Uterus (tissue), 4 donors: ENCODE results near the gene SLAMF6. TPM values are rescaled to one million over a fixed set of nuclear protein-coding genes. Genes with fewer than 3 reads are reported as not detected.

Experiments used
- DNase-seq, 2 donors: peaks; one replicate each; pipeline ENCODE4 v3.0.0-alpha.2; 2019 to 2020
- H3K27ac ChIP-seq, 2 donors: fragments of 200-600 bp; sonication (generic); 1 replicate in 1 of 2; 2 replicates in 1 of 2; pipeline ENCODE4 v1.5.1; 2016 to 2018
- H3K27me3 ChIP-seq, 2 donors: fragments of 200-600 bp; sonication (generic); one replicate each; pipeline ENCODE4 v1.5.1; 2018 to 2019; ENCODE audit warnings: control low read depth in 1 of 2
- H3K36me3 ChIP-seq, 2 donors: fragments of 200-600 bp; sonication (generic); one replicate each; pipeline ENCODE4 v1.5.1; 2019; ENCODE audit warnings: control low read depth in 1 of 2
- H3K4me1 ChIP-seq, 2 donors: fragments of 200-600 bp; sonication (generic); one replicate each; pipeline ENCODE4 v1.5.1; 2018 to 2019; ENCODE audit warnings: control low read depth in 1 of 2
- H3K4me3 ChIP-seq, 2 donors: fragments of 200-600 bp; sonication (generic); 1 replicate in 1 of 2; 2 replicates in 1 of 2; pipeline ENCODE4 v1.5.1; 2018 to 2019; ENCODE audit warnings: mild to moderate bottlenecking in 1 of 2
- H3K9me3 ChIP-seq, 2 donors: fragments of 200-600 bp; sonication (generic); one replicate each; pipeline ENCODE4 v1.5.1; 2019; ENCODE audit warnings: control low read depth in 1 of 2
- CTCF ChIP-seq, 4 experiments: fragments of 200-600 bp in 2 of 4; fragments of 450-650 bp in 2 of 4; sonication (generic) in 2 of 4; IDR thresholded peaks; one replicate each; pipeline ENCODE4 v1.5.1; 2016 to 2019; ENCODE audit warnings: antibody characterized with exemption in 4 of 4, mild to moderate bottlenecking in 2 of 4, moderate library complexity in 1 of 4
- POLR2A ChIP-seq, 2 donors: fragments of 450-650 bp; IDR thresholded peaks; one replicate each; pipeline ENCODE4 v1.6.1; 2016; ENCODE audit warnings: antibody characterized with exemption in 2 of 2, mild to moderate bottlenecking in 1 of 2, moderate library complexity in 1 of 2
- intact Hi-C: fragments of 100-400 bp; cut with DNase I; formaldehyde crosslinking; loops from one replicate; pipeline ENCODE4 v1.15.1; 2023; ENCODE audit warnings: low total_unique reads
- total RNA-seq, 4 donors: library from RNA; depleted of rRNA in 3 of 4; stranded (reverse); fragments of >200 nt in 3 of 4; gene quantifications; one replicate each; pipeline versions ENCODE4 v1.1.0 to v1.2.4, GENCODE V29; 2014 to 2023
- donor health status: DM: yes; HTN: yes; CAD: no.

SLAMF6 gene
- total RNA-seq, 4 donors from 2014 or later, result under 0.01 to 3.8 (median 0.65) TPM

- no peaks in the 10 kb centered on the region for H3K4me1 ChIP-seq
- no peak overlapping the region for H3K27ac ChIP-seq
- intact Hi-C loops, result no loop called here
- no peaks in the 10 kb centered on the region for H3K9me3 ChIP-seq
- no peak for DNase-seq
- no peaks in the 10 kb centered on the region for H3K27me3 ChIP-seq
- TF ChIP-seq POLR2A (IDR thresholded peaks at IDR 0.05) (no peak), CTCF (IDR thresholded peaks at IDR 0.05) (no peak)
- no peaks in the 10 kb centered on the region for H3K36me3 ChIP-seq
- no peak overlapping the region for H3K4me3 ChIP-seq
These were observed 26.1 kb upstream of the SLAMF6 start for GRCh38 chr1:160548960-160549664.

- no peaks in the 10 kb centered on the region for H3K9me3 ChIP-seq
- intact Hi-C loops, result no loop called here
- no peak overlapping the region for H3K4me3 ChIP-seq
These were observed 25.1 kb upstream of the SLAMF6 start for GRCh38 chr1:160548183-160548582.

GRCh38 chr1:160547422-160547821 is 24.4 kb upstream of the SLAMF6 start:
- intact Hi-C loops, result no loop called here
- TF ChIP-seq CTCF (IDR thresholded peaks at IDR 0.05) (no peak), POLR2A (IDR thresholded peaks at IDR 0.05) (no peak)

More at GRCh38 chr1:160548183-160548582, 25.1 kb upstream of the SLAMF6 start:
- no peak for DNase-seq
- no peaks in the 10 kb centered on the region for H3K27me3 ChIP-seq
- no peak overlapping the region for H3K27ac ChIP-seq
- TF ChIP-seq CTCF (IDR thresholded peaks at IDR 0.05), result no peak
- no peak for TF ChIP-seq POLR2A (IDR thresholded peaks at IDR 0.05)
- no peaks in the 10 kb centered on the region for H3K4me1 ChIP-seq
- H3K36me3 ChIP-seq, result no peaks in the 10 kb centered on the region

GRCh38 chr1:160546942-160547341 is 23.9 kb upstream of the SLAMF6 start:
- no peaks in the 10 kb centered on the region for H3K27me3 ChIP-seq
- no peaks in the 10 kb centered on the region for H3K9me3 ChIP-seq
- no peak overlapping the region for H3K27ac ChIP-seq
- no peak overlapping the region for H3K4me3 ChIP-seq
- no peaks in the 10 kb centered on the region for H3K36me3 ChIP-seq
- TF ChIP-seq POLR2A (IDR thresholded peaks at IDR 0.05) (no peak), CTCF (IDR thresholded peaks at IDR 0.05) (no peak)
- H3K4me1 ChIP-seq, result no peaks in the 10 kb centered on the region
- intact Hi-C loops, result no loop called here
- DNase-seq, result no peak

More at GRCh38 chr1:160547422-160547821, 24.4 kb upstream of the SLAMF6 start:
- Histone ChIP-seq H3K27me3 (no peaks in the 10 kb centered on the region), H3K4me3 (no peak overlapping the region), H3K36me3 (no peaks in the 10 kb centered on the region), H3K4me1 (no peaks in the 10 kb centered on the region), H3K9me3 (no peaks in the 10 kb centered on the region), H3K27ac (no peak overlapping the region)
- DNase-seq, result no peak

GRCh38 chr1:160544647-160545046 is 21.6 kb upstream of the SLAMF6 start:
- no peak overlapping the region for H3K4me3 ChIP-seq
- no peaks in the 10 kb centered on the region for H3K4me1 ChIP-seq
- no peak overlapping the region for H3K27ac ChIP-seq
- TF ChIP-seq POLR2A (IDR thresholded peaks at IDR 0.05) (no peak), CTCF (IDR thresholded peaks at IDR 0.05) (no peak)
- intact Hi-C loops, result no loop called here
- H3K9me3 ChIP-seq, result no peaks in the 10 kb centered on the region
- H3K36me3 ChIP-seq, result no peaks in the 10 kb centered on the region
- DNase-seq, result no peak
- H3K27me3 ChIP-seq, result no peaks in the 10 kb centered on the region
